Activated naive CD8-positive, alpha-beta T cell (primary cell): ENCODE data around the gene C4A.
A peak's percentile ranks its signal among the peaks of the same experiment; 100 is the strongest.

Source experiments
- H3K27ac Mint-ChIP-seq: one replicate; pipeline ENCODE4 v1.8.0; 2021; ENCODE audit warnings: mixed read lengths
- H3K27me3 Mint-ChIP-seq: one replicate; pipeline ENCODE4 v1.8.0; 2021; ENCODE audit warnings: mixed read lengths
- H3K36me3 Mint-ChIP-seq: one replicate; pipeline ENCODE4 v1.8.0; 2021; ENCODE audit warnings: mixed read lengths
- H3K4me1 Mint-ChIP-seq: one replicate; pipeline ENCODE4 v1.8.0; 2021; ENCODE audit warnings: low read depth, mixed read lengths
- H3K4me3 Mint-ChIP-seq: one replicate; pipeline ENCODE4 v1.8.0; 2021; ENCODE audit warnings: mild to moderate bottlenecking, mixed read lengths
- H3K9me3 Mint-ChIP-seq: one replicate; pipeline ENCODE4 v1.8.0; 2021; ENCODE audit warnings: low read depth, mixed read lengths

Gene C4A

DNA sequence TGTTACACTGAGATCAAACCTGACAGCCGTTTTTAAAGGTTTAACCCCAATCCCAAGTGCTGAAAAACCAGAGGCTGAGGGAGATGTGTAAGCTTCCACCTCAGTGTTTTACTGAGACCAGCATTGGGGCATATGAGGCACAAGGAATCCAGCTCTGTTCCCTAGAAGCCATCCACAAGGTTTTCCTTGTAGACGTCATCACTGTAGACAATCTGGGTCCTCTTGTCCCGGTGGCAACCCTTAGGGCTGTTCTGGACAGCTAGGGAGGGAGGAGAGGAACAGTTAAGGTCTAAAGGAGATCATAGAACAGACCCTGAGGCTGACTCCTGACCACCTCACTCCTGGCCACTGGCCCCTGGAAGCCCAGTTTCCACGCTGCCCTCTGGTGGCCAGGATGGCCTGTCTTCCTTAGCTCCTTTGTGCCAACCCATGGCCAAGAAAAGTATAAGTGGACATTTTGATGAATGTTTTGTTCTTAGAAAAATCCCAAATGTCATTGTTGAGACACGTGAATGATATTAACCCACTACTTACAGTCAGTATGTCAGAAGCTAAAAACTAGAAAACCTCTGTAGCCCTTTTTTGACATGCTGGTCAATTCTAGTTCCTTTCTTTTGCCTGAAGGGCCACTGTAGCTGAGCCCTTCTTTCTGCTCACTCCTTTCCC is 29.6 kb upstream of the C4A start:
- Mint-ChIP-seq H3K36me3 (peaks cover 2% of the 10 kb centered on the region), H3K27ac (no peak overlapping the region), H3K9me3 (no peaks in the 10 kb centered on the region), H3K27me3 (no peaks in the 10 kb centered on the region), H3K4me3 (no peak overlapping the region), H3K4me1 (peaks cover 4% of the 10 kb centered on the region)

DNA sequence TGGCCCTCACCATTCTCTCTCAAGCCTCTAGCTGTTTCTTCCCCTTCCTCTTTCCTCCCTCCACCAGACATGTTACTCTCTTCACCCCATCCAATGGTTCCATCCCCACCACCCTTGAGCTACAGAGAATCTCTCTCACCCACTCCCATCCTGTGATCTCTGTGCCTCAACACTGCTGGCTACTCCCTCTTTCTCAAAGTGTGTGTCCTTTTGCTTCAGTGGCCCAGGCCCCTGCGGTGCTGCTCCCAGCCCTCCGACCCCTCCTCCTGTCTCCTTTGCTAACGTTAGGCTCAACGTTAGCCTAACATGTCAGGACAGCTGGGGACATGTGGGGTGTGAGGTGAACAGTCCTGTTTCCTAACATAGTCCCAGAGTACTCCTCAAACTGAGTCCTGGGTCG is 29.0 kb upstream of the C4A start:
- H3K27ac Mint-ChIP-seq: no peak overlapping the region
- H3K4me3 Mint-ChIP-seq: no peak overlapping the region
- H3K9me3 Mint-ChIP-seq: no peaks in the 10 kb centered on the region
- H3K4me1 Mint-ChIP-seq: peaks cover 10% of the 10 kb centered on the region
- H3K36me3 Mint-ChIP-seq: peaks cover 2% of the 10 kb centered on the region
- H3K27me3 Mint-ChIP-seq: no peaks in the 10 kb centered on the region

DNA sequence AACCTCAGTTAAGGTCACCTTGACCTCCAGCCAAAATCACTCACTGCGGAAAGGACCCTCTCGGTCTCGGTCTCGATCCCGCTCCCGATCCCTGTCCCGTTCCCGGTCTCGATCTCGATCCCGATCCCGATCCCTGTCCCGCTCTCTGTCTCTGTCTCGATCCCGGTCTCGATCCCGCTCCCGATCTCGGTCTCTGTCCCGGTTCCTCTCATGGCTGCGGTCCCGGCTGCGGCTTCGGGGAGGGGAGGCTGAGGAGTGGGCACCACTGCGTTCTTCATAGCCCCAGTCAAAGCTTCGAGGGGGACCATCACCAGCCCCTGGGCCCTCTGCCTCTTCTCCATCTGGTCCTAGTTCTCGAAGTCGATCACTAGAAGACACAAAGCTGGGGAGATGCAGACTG is 27.3 kb upstream of the C4A start:
- H3K36me3 Mint-ChIP-seq: peaks cover 2% of the 10 kb centered on the region
- peaks cover 19% of the 10 kb centered on the region for H3K4me1 Mint-ChIP-seq
- H3K27ac Mint-ChIP-seq: no peak overlapping the region
- H3K4me3 Mint-ChIP-seq: no peak overlapping the region
- H3K27me3 Mint-ChIP-seq: no peaks in the 10 kb centered on the region
- H3K9me3 Mint-ChIP-seq: no peaks in the 10 kb centered on the region

DNA sequence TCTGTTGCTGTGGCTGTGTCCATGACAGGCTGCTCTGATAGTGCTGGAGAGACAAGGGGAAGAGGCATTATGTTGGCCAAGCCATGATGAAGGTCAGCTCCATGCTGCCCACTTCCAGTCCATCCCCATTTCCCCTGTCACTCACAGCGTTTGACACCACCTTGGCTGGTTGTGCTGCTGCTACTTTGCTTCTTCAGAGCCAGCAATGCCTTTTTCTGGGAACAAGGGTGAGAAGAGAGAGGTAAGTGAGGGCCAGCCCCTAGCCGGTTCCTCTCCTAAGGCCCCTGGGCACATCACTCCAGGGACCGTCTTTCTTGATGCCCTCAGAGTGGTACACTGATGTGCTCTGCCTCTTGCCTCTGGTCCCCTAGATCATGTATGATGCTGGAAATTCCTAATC is 25.1 kb upstream of the C4A start:
- peak overlapping the region; percentile 97 for H3K4me3 Mint-ChIP-seq
- H3K27me3 Mint-ChIP-seq: no peaks in the 10 kb centered on the region
- peaks cover 6% of the 10 kb centered on the region for H3K36me3 Mint-ChIP-seq
- H3K27ac Mint-ChIP-seq: no peak overlapping the region
- no peaks in the 10 kb centered on the region for H3K9me3 Mint-ChIP-seq
- H3K4me1 Mint-ChIP-seq: peaks cover 34% of the 10 kb centered on the region

DNA sequence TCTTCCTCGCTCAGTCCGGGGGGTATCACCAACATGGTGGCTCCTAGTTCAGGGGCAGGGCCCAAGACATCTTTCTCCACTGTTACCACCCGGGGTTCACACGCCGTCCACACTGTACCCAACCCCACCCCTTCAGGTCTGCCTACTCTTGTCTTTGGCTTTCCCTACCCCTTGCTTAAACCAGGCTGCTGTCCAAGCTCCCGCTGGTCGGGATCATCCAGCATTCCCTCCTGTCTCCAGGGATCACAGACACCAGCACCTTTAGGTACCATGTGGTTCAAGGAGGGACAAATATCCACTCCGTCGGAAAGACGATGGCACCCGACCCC is 23.5 kb upstream of the C4A start:
- peaks cover 11% of the 10 kb centered on the region for H3K36me3 Mint-ChIP-seq
- no peaks in the 10 kb centered on the region for H3K9me3 Mint-ChIP-seq
- peak overlapping the region; percentile 97 for H3K4me3 Mint-ChIP-seq
- peaks cover 37% of the 10 kb centered on the region for H3K4me1 Mint-ChIP-seq
- peak overlapping the region; percentile 93 for H3K27ac Mint-ChIP-seq
- H3K27me3 Mint-ChIP-seq: no peaks in the 10 kb centered on the region

DNA sequence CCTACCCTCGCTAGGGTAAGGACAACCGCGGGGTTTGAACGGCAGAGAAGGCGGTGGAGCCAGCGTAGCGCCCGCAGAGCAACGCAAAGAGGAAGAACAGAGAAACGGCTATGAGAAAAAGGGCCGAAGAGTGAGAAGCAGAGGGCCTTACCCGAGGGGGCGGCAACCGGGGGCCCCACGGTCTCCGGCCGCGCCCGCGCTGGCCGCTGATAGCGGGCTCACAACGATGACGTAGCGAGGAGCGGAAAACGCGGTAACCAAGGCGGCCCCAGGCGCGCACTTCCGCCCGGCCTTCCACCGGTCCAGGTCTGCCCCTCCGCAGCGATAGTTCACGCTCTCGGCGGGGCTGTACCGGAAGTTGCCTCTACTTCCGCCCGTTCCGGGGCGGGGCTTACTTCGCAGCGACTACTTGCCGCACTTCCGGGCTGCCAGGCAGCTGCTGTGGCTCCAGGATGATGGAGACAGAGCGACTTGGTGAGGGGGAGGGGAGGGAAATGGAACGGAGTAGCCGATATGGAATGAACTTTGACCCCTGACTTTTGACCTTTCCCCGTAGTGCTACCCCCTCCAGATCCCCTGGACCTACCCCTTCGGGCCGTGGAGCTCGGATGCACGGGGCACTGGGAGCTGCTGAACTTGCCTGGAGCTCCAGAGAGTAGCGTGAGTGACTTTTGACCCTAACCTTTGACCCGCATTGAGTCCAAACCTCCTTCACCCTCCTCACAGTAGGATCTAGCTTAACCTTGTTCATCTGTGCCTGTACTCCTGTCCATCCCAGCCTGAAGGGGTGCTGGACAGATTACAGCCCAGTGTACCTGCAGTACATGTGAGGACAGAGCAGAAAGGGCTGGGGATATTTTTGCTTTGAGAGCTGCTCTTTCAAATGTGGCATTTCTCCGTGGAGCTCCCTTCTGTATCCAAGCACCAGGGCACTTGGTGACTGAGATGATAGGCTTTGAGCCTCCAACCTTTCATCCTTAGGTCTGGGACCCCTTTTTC is 22.8 kb upstream of the C4A start, which contains the start of the genes NELFE and SKIC2:
Gene NELFE, minus strand, starts transcription at position 231 of the 999 bp plus-strand sequence. CDS start 525 bp downstream, outside the sequence.
Gene SKIC2, plus strand, starts transcription at position 435 of the 999 bp plus-strand sequence. Its CDS starts 18 bp downstream, at position 453.
- Mint-ChIP-seq H3K9me3 (no peaks in the 10 kb centered on the region), H3K27me3 (no peaks in the 10 kb centered on the region), H3K36me3 (peaks cover 11% of the 10 kb centered on the region), H3K27ac (peak within 1 kb of the TSS; percentile 93), H3K4me3 (peak within 1 kb of the TSS; percentile 97), H3K4me1 (peaks cover 37% of the 10 kb centered on the region)

DNA sequence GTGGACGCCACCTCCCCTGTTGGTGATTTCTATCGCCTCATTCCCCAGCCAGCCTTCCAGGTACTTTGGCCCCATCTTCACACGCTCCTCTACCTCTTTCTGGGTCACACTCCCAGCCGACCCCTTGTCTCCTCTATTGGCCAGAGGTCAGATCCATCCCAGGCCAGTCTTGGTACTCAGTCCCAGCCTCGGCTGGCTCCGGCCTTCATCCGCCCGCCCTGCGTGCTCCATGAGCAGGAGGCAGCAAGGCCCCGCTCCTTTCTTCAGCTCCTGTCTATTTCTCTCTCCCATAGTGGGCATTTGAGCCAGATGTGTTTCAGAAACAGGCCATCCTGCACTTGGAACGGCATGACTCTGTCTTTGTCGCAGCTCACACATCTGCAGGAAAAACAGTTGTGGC is 20.2 kb upstream of the C4A start:
- H3K27ac Mint-ChIP-seq: no peak overlapping the region
- H3K4me3 Mint-ChIP-seq: peak overlapping the region; percentile 48
- H3K27me3 Mint-ChIP-seq: no peaks in the 10 kb centered on the region
- H3K36me3 Mint-ChIP-seq: peaks cover 11% of the 10 kb centered on the region
- H3K4me1 Mint-ChIP-seq: peaks cover 37% of the 10 kb centered on the region
- H3K9me3 Mint-ChIP-seq: no peaks in the 10 kb centered on the region

DNA sequence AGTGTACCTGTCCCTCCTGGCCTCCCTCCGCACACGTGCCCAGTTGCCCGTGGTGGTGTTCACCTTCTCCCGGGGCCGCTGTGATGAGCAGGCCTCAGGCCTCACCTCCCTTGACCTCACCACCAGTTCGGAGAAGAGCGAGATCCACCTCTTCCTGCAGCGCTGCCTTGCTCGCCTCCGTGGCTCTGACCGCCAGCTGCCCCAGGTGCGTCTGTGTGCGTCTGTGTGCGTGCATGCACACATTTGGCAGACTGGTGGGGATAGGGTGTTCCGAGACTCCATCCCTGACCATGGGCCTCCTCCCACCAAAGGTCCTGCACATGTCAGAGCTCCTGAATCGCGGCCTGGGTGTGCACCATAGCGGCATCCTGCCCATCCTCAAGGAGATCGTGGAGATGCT is 17.9 kb upstream of the C4A start:
- Mint-ChIP-seq H3K36me3 (peaks cover 11% of the 10 kb centered on the region), H3K27ac (no peak overlapping the region), H3K9me3 (no peaks in the 10 kb centered on the region), H3K27me3 (no peaks in the 10 kb centered on the region), H3K4me1 (peaks cover 20% of the 10 kb centered on the region), H3K4me3 (no peak overlapping the region)

DNA sequence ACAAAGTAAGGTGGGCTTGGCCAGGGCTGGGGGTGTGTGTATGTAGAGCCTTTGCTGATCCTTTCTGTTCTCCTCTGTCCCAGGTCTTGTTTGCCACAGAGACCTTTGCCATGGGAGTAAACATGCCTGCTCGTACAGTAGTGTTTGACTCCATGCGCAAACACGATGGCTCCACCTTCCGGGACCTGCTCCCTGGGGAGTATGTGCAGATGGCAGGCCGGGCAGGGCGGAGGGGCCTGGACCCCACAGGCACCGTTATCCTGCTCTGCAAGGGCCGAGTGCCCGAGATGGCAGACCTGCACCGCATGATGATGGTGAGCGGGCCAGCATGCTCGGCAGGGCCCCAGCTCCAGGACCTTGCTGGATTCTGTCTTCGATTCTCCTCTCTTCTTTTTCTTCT is 16.2 kb upstream of the C4A start:
- Mint-ChIP-seq H3K4me1 (peaks cover 21% of the 10 kb centered on the region), H3K9me3 (no peaks in the 10 kb centered on the region), H3K36me3 (peaks cover 14% of the 10 kb centered on the region), H3K4me3 (no peak overlapping the region), H3K27ac (no peak overlapping the region), H3K27me3 (no peaks in the 10 kb centered on the region)

DNA sequence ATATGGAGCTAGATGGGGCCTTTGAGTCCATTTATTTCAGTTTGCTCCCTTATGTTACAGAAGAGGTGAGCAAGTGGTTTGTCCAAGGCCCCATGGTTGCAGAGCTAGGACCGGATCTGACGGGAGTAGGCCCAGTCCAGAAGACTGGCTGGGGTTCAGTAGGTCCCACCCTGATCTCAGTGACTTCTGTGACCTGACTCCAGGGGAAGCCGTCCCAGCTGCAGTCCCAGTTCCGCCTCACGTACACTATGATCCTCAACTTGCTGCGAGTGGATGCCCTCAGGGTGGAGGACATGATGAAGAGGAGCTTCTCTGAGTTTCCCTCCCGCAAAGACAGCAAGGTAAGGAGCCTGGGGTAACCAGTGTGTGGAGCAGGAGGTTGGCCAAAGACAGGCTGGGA is 15.4 kb upstream of the C4A start:
- Mint-ChIP-seq H3K27me3 (no peaks in the 10 kb centered on the region), H3K9me3 (no peaks in the 10 kb centered on the region), H3K27ac (peak overlapping the region; percentile 41), H3K4me1 (peaks cover 24% of the 10 kb centered on the region), H3K4me3 (no peak overlapping the region), H3K36me3 (peaks cover 13% of the 10 kb centered on the region)

DNA sequence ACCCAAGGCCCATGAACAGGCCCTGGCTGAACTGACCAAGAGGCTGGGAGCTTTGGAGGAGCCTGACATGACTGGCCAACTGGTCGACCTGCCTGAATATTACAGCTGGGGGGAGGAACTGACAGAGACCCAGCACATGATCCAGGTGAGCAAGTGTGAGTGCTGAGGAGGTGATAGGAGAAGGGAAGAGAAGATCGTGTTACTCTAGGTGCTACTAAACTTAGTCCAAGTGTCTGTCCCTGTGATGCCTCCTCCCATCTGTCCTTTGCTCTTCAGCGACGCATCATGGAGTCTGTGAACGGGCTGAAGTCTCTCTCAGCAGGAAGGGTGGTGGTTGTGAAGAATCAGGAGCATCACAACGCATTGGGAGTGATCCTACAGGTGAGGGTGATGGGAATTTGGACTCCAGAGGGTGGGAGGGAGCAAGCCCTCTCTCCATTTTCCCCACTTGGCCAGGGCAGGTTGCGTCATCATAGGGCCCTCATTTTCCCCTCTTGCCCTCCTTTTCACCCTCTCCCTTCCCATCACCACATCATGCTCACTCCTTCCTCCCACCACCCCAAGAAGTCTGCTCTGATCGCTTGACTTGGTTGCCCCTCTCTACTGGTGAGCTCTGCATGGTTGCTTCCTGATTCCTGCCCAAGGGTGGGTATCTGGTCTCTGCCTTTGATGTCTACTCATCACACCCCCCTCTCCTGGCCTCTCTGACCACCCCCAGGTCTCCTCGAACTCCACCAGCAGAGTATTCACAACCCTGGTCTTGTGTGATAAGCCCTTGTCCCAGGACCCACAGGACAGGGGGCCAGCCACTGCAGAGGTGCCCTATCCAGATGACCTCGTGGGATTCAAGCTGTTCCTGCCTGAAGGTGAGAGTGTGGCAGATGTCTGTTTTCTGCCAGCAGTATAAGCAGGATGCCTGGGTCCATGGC is 14.6 kb upstream of the C4A start:
- H3K27me3 Mint-ChIP-seq: no peaks in the 10 kb centered on the region
- H3K4me1 Mint-ChIP-seq: peaks cover 21% of the 10 kb centered on the region
- no peak overlapping the region for H3K4me3 Mint-ChIP-seq
- H3K36me3 Mint-ChIP-seq: peaks cover 9% of the 10 kb centered on the region
- H3K9me3 Mint-ChIP-seq: no peaks in the 10 kb centered on the region
- peak overlapping the region; percentile 58 for H3K27ac Mint-ChIP-seq

DNA sequence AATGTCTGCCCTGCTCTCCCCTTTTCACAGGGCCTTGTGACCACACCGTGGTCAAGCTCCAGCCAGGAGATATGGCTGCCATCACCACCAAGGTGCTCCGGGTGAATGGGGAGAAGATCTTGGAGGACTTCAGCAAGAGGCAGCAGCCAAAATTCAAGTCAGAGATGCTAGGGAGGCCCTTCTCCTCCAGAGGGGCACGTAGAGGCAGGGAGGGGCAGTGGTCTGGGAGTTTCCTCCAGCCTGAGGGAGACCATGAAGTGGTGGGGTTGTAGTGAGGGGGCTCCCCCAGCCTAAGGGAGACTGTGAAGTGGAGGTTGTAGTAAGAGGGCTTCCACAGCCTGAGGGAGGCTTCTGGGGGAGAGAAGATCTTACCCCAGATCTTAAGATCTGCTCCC is 13.9 kb upstream of the C4A start:
- peaks cover 7% of the 10 kb centered on the region for H3K36me3 Mint-ChIP-seq
- peaks cover 24% of the 10 kb centered on the region for H3K4me1 Mint-ChIP-seq
- H3K27me3 Mint-ChIP-seq: no peaks in the 10 kb centered on the region
- H3K4me3 Mint-ChIP-seq: no peak overlapping the region
- H3K27ac Mint-ChIP-seq: peak overlapping the region; percentile 58
- no peaks in the 10 kb centered on the region for H3K9me3 Mint-ChIP-seq

DNA sequence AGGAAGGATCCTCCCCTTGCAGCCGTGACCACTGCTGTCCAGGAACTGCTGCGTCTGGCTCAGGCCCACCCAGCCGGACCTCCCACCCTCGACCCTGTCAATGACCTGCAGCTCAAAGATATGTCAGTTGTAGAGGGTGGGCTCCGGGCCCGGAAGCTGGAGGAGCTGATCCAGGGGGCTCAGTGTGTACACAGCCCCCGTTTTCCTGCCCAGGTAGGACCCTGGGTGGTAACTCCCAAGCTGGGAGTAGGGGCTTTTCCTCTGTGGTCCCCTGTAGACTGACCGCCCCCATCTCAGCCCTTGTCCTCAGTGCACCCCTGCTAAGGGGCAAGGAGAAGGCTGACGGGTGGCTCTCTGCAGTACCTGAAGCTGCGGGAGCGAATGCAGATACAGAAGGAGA is 13.5 kb upstream of the C4A start:
- no peak overlapping the region for H3K4me3 Mint-ChIP-seq
- H3K36me3 Mint-ChIP-seq: peaks cover 6% of the 10 kb centered on the region
- no peak overlapping the region for H3K27ac Mint-ChIP-seq
- no peaks in the 10 kb centered on the region for H3K27me3 Mint-ChIP-seq
- no peaks in the 10 kb centered on the region for H3K9me3 Mint-ChIP-seq
- peaks cover 28% of the 10 kb centered on the region for H3K4me1 Mint-ChIP-seq

DNA sequence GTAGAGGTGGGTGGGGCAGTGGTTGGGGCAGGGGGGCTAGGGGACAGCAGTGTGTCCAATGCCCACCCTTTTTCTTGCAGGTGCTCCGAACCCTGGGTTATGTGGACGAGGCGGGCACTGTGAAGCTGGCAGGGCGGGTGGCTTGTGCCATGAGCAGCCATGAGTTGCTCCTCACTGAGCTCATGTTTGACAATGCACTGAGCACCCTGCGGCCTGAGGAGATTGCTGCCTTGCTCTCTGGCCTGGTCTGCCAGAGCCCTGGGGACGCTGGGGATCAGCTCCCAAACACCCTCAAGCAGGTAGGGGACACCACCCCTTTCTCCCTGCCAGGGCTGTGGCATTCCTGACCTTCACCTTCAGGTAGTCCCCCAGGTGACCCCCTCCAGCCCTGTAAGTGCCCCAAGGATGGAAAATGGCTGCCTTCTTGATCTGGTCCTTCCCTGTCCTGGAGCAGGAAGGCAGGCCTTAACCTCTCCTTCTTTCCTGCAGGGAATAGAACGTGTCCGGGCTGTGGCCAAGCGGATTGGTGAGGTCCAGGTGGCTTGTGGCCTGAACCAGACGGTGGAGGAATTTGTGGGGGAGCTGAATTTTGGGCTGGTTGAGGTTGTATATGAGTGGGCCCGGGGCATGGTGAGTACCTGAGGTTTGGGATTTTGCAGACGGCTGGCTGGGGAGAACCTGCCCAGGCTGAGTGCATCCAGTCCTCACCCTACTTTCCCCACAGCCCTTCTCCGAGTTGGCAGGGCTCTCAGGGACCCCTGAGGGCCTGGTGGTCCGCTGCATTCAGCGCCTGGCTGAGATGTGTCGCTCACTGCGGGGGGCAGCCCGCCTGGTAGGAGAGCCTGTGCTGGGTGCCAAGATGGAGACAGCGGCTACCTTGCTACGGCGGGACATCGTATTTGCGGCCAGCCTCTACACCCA is 12.8 kb upstream of the C4A start:
- H3K4me3 Mint-ChIP-seq: no peak overlapping the region
- H3K27me3 Mint-ChIP-seq: no peaks in the 10 kb centered on the region
- H3K36me3 Mint-ChIP-seq: peaks cover 7% of the 10 kb centered on the region
- H3K9me3 Mint-ChIP-seq: no peaks in the 10 kb centered on the region
- peak overlapping the region; percentile 46 for H3K27ac Mint-ChIP-seq
- H3K4me1 Mint-ChIP-seq: peaks cover 35% of the 10 kb centered on the region
